Aortic smooth muscle cell (primary cell): ENCODE results near the gene MAP3K2. TPM values are rescaled to one million over a fixed set of nuclear protein-coding genes. Genes with fewer than 3 reads are reported as not detected.

Experiments used
- total RNA-seq: library from RNA; depleted of rRNA; stranded (reverse); fragments of >200 nt; gene quantifications from 2 replicates; pipeline ENCODE4 v1.2.3, GENCODE V29; 2014

Gene MAP3K2, protein sequence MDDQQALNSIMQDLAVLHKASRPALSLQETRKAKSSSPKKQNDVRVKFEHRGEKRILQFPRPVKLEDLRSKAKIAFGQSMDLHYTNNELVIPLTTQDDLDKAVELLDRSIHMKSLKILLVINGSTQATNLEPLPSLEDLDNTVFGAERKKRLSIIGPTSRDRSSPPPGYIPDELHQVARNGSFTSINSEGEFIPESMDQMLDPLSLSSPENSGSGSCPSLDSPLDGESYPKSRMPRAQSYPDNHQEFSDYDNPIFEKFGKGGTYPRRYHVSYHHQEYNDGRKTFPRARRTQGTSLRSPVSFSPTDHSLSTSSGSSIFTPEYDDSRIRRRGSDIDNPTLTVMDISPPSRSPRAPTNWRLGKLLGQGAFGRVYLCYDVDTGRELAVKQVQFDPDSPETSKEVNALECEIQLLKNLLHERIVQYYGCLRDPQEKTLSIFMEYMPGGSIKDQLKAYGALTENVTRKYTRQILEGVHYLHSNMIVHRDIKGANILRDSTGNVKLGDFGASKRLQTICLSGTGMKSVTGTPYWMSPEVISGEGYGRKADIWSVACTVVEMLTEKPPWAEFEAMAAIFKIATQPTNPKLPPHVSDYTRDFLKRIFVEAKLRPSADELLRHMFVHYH
- 22.5 and 28.7 TPM in 2 replicates for total RNA-seq

GRCh38 chr2:127387655-127388422, at the start of gene MAP3K2:
TSS of gene MAP3K2 (minus strand) at chr2:127387975. CDS start at chr2:127343129, 44,846 bp downstream.

DNA sequence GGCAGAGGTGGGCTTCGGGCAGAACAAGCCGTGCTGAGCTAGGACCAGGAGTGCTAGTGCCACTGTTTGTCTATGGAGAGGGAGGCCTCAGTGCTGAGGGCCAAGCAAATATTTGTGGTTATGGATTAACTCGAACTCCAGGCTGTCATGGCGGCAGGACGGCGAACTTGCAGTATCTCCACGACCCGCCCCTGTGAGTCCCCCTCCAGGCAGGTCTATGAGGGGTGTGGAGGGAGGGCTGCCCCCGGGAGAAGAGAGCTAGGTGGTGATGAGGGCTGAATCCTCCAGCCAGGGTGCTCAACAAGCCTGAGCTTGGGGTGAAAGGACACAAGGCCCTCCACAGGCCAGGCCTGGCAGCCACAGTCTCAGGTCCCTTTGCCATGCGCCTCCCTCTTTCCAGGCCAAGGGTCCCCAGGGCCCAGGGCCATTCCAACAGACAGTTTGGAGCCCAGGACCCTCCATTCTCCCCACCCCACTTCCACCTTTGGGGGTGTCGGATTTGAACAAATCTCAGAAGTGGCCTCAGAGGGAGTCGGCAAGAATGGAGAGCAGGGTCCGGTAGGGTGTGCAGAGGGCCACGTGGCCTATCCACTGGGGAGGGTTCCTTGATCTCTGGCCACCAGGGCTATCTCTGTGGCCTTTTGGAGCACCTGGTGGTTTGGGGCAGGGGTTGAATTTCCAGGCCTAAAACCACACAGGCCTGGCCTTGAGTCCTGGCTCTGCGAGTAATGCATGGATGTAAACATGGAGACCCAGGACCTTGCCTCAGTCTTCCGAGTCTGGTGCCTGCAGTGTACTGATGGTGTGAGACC, 30.7 kb upstream of the MAP3K2 start, which contains the start of gene PROC:
TSS of gene PROC (plus strand) at position 128 of the 812 bp plus-strand sequence. CDS start 1,516 bp downstream, outside the sequence.

DNA sequence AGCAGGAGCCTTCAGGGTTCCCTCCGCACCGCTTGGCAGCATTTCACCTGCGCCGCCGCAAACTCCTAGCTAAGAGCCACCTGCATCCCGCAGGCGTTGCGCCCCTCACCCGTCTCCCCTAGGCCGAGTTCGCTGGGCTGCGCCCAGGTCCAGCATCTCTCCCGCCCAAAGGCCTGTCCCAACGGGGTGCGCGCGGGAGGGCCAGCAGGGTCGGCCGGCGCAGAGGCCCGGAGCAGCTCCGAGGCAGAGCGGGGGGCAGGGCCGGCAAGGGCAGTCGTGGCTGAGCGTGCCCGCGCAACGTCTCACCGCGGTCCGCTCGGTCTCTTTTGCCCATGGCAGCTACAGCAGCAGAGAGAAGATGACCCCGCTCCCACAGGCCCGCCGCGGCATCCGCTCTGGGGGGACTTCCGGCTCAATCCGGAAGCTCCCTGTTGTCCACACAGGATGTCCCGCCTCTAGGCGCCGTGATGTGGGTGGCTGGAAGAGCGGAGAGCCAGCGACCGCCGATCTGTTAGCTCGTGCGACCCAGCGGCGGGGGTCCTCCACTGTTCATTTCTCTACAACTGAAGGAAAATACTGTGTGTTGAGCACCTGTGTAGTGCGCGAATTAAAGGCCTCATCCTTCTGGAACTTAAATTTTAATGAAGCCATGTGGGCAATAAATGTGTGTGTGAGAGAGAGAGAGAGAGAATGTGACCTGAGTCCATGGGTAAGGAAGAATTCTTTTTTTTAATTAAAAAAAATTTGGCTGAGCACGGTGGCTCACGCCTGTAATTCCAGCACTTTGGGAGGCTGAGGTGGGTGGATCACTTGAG, 93.8 kb downstream of the MAP3K2 start, which contains the start of gene ERCC3:
TSS of gene ERCC3 (minus strand) at position 397 of the 815 bp plus-strand sequence. CDS start at position 334, 63 bp downstream.

Other genes starting within 250 kb of the MAP3K2 start
- not detected in 2 replicates for gene CYP27C1, start 167.7 kb downstream of the MAP3K2 start, total RNA-seq
- 34.3 and 42.9 TPM in 2 replicates for gene ERCC3, start 93.8 kb downstream of the MAP3K2 start, total RNA-seq
- 0.19 TPM in 1 of 2 replicates, not detected in the other for gene PROC, start 30.5 kb upstream of the MAP3K2 start, total RNA-seq
- 45.6 and 48.6 TPM in 2 replicates for gene IWS1, start 138.5 kb upstream of the MAP3K2 start, total RNA-seq
- gene MYO7B, start 147.7 kb upstream of the MAP3K2 start, total RNA-seq = 0.06 and 0.13 TPM in 2 replicates